GM12872 (cell line): ENCODE data around the gene SUGCT.

Source experiments
- TF ChIP-seq, protein P1 (sequence below): IDR thresholded peaks from 3 replicates; pipeline ENCODE4 v1.5.1; 2011; ENCODE audit warnings: low read depth, mild to moderate bottlenecking, low read length, moderate library complexity; ENCODE audit not compliant: insufficient read depth

The SUGCT gene

DNA sequence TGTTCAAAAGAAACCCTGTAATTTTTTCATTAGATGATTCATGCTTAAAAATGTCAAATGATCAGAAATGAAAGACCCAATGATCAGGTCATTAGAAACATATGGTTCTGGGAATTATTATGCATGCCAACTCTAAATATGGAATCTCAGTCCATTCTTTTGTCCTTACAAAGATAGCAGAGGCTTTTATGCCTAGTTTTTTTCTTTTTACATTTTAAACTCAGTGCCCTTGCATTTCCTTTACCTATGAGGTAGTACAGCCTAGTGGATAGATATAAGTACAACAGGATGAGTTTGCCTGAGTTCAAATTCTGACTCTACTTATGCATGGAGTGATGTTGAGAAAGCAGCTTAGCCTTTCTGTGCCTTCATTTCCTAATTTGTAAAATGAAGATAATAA, 392.9 kb downstream of the SUGCT start:
- TF ChIP-seq, protein P1, sequence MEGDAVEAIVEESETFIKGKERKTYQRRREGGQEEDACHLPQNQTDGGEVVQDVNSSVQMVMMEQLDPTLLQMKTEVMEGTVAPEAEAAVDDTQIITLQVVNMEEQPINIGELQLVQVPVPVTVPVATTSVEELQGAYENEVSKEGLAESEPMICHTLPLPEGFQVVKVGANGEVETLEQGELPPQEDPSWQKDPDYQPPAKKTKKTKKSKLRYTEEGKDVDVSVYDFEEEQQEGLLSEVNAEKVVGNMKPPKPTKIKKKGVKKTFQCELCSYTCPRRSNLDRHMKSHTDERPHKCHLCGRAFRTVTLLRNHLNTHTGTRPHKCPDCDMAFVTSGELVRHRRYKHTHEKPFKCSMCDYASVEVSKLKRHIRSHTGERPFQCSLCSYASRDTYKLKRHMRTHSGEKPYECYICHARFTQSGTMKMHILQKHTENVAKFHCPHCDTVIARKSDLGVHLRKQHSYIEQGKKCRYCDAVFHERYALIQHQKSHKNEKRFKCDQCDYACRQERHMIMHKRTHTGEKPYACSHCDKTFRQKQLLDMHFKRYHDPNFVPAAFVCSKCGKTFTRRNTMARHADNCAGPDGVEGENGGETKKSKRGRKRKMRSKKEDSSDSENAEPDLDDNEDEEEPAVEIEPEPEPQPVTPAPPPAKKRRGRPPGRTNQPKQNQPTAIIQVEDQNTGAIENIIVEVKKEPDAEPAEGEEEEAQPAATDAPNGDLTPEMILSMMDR: no peak

DNA sequence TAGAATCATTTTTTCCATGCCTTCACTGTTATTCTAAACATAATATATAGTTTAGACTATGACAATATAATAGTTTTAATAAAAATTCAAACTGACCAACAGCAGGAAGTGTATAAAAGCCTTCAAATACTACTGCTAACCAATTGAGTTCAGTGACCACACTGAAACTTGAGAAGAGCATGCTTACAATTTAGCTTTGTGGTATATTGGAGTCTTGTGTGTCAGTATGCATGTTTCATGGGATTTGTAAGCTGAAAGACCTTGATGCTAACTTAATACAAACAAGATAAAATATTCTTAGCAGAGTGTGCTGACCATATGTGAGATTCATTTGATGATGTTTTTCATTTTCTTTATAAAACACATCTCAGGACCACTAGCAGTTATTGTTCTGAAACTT, 395.5 kb downstream of the SUGCT start:
- TF ChIP-seq, protein P1: no peak

DNA sequence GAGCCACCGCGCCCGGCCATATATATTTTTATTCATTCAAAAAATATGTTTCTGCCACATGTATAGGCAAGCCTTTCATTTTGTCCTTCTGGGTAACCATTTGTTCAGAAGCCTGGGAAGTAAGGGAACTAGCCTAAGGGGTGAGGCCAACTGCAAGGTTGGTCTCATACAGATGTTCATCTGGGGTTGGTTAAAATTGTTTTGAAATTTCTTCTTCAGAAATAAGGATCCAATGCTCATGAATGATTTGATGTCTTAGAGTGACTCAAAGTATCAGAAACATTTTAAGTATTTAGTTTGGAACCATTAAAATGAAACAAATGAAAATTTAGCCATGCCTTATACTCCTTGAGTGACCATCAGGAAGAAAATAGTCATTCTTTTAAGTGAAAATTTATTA, 397.2 kb downstream of the SUGCT start:
- TF ChIP-seq, protein P1: no peak

DNA sequence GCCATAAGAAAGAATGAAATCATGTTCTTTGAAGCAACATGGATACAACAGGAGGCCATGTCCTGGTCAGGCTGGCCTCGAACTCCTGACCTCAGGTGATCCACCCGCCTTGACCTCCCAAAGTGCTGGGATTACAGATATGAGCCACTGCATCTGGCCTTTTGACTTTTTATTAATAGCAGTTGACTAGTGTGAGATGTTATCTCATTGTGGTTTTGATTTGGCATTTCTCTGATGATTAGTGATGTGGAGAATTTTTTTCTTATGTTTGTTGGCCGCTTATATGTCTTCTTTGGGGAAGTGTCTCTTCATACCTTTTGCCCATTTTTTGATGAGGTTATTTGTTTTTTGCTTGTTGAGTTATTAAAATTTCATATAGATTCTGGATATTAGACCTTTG, 400.9 kb downstream of the SUGCT start:
- TF ChIP-seq, protein P1: no peak

DNA sequence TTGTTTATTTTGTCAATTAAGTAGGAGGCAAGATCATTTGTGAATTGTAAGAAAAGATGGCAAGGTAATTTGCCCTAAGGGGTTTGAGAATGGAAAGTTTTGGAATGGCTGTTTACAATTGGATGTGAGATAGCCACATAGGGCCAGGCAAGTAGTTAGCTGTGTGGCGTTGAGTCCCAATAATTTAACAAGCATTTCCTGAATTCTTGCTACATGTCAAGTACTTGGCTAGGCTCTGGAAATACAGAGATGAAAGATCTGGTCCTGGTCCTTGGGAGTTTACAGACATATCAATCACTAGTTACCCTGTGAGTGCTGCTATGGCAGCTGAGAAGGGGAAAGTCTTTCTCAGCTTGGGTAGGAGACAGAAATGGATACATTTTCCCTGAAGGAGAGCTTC, 401.6 kb downstream of the SUGCT start:
- TF ChIP-seq, protein P1: no peak

DNA sequence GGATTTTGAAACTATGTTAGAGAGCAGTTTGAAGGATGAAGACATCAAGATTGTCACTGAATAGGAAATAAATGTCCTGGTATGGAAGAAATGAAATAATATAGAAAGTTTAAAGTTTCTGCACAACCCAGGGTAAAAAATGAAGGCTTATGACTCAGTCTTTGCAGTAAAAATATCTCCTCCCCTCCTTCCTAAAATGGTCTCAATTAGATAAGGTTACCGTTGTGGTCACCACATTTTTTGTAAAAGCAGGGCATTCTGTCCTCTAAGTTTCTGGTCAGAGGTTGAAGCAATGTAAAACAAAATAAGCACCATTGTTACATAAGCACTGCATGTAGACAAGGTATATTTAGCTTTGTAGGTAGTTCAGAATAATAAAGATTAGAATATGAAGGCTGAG, 403.5 kb downstream of the SUGCT start:
- TF ChIP-seq, protein P1: no peak

DNA sequence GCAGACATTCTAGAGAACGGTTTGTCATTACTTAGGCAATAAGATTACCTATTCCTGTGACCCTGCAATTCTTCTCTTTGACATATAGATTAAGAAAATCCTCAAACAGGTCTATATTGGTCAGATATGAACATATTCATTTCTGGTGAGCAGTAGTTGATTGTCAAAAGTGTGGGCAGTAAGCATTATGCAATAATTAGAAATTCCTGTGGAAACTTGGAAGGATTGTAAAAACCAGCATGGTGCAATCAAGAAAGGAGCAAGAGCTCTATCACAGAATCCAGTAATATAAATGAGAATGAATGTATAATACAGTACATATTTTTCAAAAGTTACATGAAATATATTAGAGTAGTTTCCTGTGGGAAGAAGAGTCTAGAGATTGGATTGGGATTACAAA, 406.5 kb downstream of the SUGCT start:
- TF ChIP-seq, protein P1: no peak

DNA sequence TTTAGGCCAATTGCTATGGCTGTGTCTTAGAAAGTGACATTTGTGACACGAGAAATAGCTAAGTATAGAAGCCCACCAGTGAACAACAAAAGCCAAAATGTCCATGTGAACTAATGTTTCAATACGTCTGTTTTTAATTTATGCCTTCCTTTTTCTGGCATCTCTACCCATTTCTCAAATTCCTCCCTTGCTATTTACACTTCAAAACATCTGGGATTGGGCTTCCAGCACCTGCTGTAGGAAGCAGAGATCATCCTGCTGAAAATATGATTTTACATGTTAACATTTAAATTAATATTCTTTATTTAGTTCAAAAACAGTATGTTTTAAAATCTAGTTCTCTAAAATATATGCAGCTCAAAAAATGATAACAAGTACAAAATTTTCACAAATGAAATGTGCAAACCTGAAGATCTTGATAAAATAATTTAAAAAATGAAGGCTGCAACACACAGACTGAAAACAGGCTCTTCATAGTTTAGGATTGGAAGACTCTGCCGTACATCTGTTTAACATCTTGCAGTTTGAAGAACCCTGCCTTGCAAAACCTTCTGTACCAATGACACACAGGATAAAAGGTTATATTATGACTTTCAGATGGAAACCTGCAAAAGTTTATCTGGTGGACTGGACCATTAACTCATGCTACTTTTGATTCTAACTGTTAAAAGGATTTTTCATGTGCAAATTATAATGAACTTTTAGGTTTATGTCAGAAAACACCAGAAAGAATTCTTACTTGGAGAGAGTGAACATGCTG, 408.4 kb downstream of the SUGCT start:
- TF ChIP-seq, protein P1: no peak
